ENCODE results near the gene CNPY2. TPM values are rescaled to one million over a fixed set of nuclear protein-coding genes. Genes with fewer than 3 reads are reported as not detected.
"Not testable (repeated sequence)": the region's sequence is repeated elsewhere in the genome, so short reads cannot be mapped to it uniquely, and the experiment has no call there.

The CNPY2 gene
- total RNA-seq, 1 donor from 2014 or later, result 65.6 TPM

GRCh38 chr12:56358836-56359532 is 43.2 kb upstream of the CNPY2 start:
- Histone ChIP-seq H3K27ac (peak overlapping the region; percentile 86), H3K4me1 (peaks cover 25% of the 10 kb centered on the region)
- intact Hi-C loops (cut with DNase I), result no loop called here

GRCh38 chr12:56351325-56351724 is 35.5 kb upstream of the CNPY2 start:
- TF ChIP-seq POLR2AphosphoS5 (IDR thresholded peaks at IDR 0.05; ENCODE audit: insufficient read depth in 1 of 2, low read depth in 1 of 2) (no peak), CTCF (IDR thresholded peaks at IDR 0.05) (no peak), POLR2A (IDR thresholded peaks at IDR 0.05) (no peak)
- H3K27ac ChIP-seq, result no peak overlapping the region
- no peak for DNase-seq (ENCODE audit: extremely low spot score in 2 of 2)
- no peaks in the 10 kb centered on the region for H3K4me1 ChIP-seq
- peaks cover 12 to 97% of the 10 kb centered on the region in 2 donors for H3K36me3 ChIP-seq
- no peaks in the 10 kb centered on the region for H3K9me3 ChIP-seq
- H3K27me3 ChIP-seq, result no peaks in the 10 kb centered on the region
- no peak overlapping the region for H3K4me3 ChIP-seq
- intact Hi-C loops (cut with DNase I), result no loop called here

More at GRCh38 chr12:56358836-56359532, 43.2 kb upstream of the CNPY2 start:
- H3K27me3 ChIP-seq, result no peaks in the 10 kb centered on the region
- peaks cover 6 to 25% of the 10 kb centered on the region in 2 donors for H3K36me3 ChIP-seq
- H3K9me3 ChIP-seq, result no peaks in the 10 kb centered on the region
- H3K4me3 ChIP-seq, result peak overlapping the region; percentile 73 to 79
- no peak for DNase-seq (ENCODE audit: extremely low spot score in 2 of 2)
- TF ChIP-seq CTCF (IDR thresholded peaks at IDR 0.05), result no peak
- no peak for TF ChIP-seq POLR2A (IDR thresholded peaks at IDR 0.05)
- peak in 1 of 2 donors; percentile 73 for TF ChIP-seq POLR2AphosphoS5 (IDR thresholded peaks at IDR 0.05; ENCODE audit: insufficient read depth in 1 of 2, low read depth in 1 of 2)

GRCh38 chr12:56350662-56351061 is 34.9 kb upstream of the CNPY2 start:
- DNase-seq (ENCODE audit: extremely low spot score in 2 of 2), result no peak
- TF ChIP-seq POLR2AphosphoS5 (IDR thresholded peaks at IDR 0.05; ENCODE audit: insufficient read depth in 1 of 2, low read depth in 1 of 2) (no peak), POLR2A (IDR thresholded peaks at IDR 0.05) (no peak), CTCF (IDR thresholded peaks at IDR 0.05) (no peak)
- H3K4me1 ChIP-seq, result no peaks in the 10 kb centered on the region
- H3K9me3 ChIP-seq, result no peaks in the 10 kb centered on the region
- peaks cover 12 to 97% of the 10 kb centered on the region in 2 donors for H3K36me3 ChIP-seq
- H3K27ac ChIP-seq, result no peak overlapping the region
- no peaks in the 10 kb centered on the region for H3K27me3 ChIP-seq
- intact Hi-C loops (cut with DNase I), result no loop called here
- no peak overlapping the region for H3K4me3 ChIP-seq

GRCh38 chr12:56348776-56349175 is 33.0 kb upstream of the CNPY2 start:
- no peaks in the 10 kb centered on the region for H3K9me3 ChIP-seq
- TF ChIP-seq CTCF (IDR thresholded peaks at IDR 0.05), result no peak
- TF ChIP-seq POLR2AphosphoS5 (IDR thresholded peaks at IDR 0.05; ENCODE audit: insufficient read depth in 1 of 2, low read depth in 1 of 2), result no peak
- no peak for TF ChIP-seq POLR2A (IDR thresholded peaks at IDR 0.05)
- intact Hi-C loops (cut with DNase I), result no loop called here
- no peak overlapping the region for H3K4me3 ChIP-seq
- H3K27me3 ChIP-seq, result no peaks in the 10 kb centered on the region
- peaks cover 6 to 90% of the 10 kb centered on the region in 2 donors for H3K36me3 ChIP-seq
- no peak overlapping the region for H3K27ac ChIP-seq
- H3K4me1 ChIP-seq, result no peaks in the 10 kb centered on the region
- no peak for DNase-seq (ENCODE audit: extremely low spot score in 2 of 2)

- H3K36me3 ChIP-seq, result peaks cover 6 to 90% of the 10 kb centered on the region in 2 donors
- H3K27me3 ChIP-seq; H3K9me3 ChIP-seq; DNase-seq (ENCODE audit: extremely low spot score in 2 of 2); H3K4me1 ChIP-seq; H3K4me3 ChIP-seq; H3K27ac ChIP-seq; intact Hi-C loops (cut with DNase I): not testable (repeated sequence)
Observed at GRCh38 chr12:56347255-56347654, 31.5 kb upstream of the CNPY2 start.
